ENCODE results near the gene C15orf40.

DNA sequence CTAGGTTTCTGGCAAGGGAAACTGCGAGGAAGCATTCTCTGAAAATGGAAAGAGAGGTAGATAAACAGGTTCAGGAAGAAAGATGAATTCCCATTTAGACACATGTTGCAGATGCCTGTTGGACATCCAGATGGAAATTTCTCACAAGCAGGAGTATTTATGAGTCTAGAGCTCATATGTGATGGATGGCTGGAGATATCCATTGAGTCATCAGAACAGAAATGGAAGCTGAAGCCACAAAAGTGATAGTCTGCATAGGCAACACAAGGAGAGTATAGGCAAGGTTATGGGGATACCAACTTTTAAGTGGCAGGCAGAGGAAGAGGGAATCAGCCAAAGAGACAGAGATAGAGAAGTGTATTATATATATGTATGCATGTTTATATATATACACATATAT lies 31.7 kb downstream of the C15orf40 start:
- TF ChIP-seq, protein P1, sequence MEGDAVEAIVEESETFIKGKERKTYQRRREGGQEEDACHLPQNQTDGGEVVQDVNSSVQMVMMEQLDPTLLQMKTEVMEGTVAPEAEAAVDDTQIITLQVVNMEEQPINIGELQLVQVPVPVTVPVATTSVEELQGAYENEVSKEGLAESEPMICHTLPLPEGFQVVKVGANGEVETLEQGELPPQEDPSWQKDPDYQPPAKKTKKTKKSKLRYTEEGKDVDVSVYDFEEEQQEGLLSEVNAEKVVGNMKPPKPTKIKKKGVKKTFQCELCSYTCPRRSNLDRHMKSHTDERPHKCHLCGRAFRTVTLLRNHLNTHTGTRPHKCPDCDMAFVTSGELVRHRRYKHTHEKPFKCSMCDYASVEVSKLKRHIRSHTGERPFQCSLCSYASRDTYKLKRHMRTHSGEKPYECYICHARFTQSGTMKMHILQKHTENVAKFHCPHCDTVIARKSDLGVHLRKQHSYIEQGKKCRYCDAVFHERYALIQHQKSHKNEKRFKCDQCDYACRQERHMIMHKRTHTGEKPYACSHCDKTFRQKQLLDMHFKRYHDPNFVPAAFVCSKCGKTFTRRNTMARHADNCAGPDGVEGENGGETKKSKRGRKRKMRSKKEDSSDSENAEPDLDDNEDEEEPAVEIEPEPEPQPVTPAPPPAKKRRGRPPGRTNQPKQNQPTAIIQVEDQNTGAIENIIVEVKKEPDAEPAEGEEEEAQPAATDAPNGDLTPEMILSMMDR (conservative IDR thresholded peaks at IDR 0.05; ENCODE audit: low read depth, low read length) = no peak
- TF ChIP-seq EZH2 (IDR thresholded peaks at IDR 0.05; ENCODE audit: borderline replicate concordance, low read depth, low read length, poor library complexity, severe bottlenecking) = no peak

Data from A673 (cell line).